Measurements from ENCODE around the gene C11orf97. TPM values are rescaled to one million over a fixed set of nuclear protein-coding genes. Genes with fewer than 3 reads are reported as not detected.

The C11orf97 gene
- total and polyA plus RNA-seq, 2 of the 13 experiments (the other 11 are each of a cell fraction or from before 2014, with no cell fraction given), result 0.35 TPM; not detected in 1

DNA sequence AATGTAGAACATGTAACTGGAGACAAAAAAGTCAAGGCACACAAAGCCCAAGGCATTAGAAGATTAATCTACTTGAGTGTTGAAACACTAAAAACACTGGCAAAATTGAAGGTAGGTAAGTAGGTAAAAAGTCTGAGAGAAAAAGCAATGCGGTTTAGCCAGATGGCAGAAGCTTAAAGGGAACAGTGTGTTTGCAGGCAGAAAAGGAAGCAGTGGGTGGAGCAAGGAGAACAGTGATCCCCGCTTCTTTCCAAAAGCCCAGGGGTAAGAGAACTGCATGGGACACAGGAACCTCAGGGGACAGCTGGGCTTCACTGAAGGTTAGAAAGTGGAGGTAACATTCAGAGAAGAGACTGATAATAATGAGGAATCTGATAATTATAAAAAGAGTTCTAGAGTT, 34.6 kb upstream of the C11orf97 start:
- FAIRE-seq, result no peak
- in situ Hi-C loops (cut with HindIII; ENCODE audit: extremely low pct_ligation_motif_present, low pct_unique_long_range_greater_than_20kb) (no loop called here), intact Hi-C loops (cut with micrococcal nuclease; ENCODE audit: unreplicated experiment) (no loop called here)
- no peak for DNase-seq (ENCODE audit: low spot score)
- no TSS peak for BruUV-seq (replicated peaks)
- no peak overlapping the region for H3K27ac ChIP-seq (ENCODE audit: extremely low read length, insufficient read depth, low read length)
- peaks cover 3 to 31% of the 10 kb centered on the region in 2 experiments for H3K36me3 ChIP-seq (replicated peaks in 1 of 2; ENCODE audit: control insufficient read depth in 1 of 2, insufficient read depth in 2 of 2, low read length in 2 of 2)
- 98% methylated on average over 2 of the region's 2 CpGs for WGBS (ENCODE audit: low lambda C conversion rate)
- H3K9me3 ChIP-seq (ENCODE audit: low read length), result no peaks in the 10 kb centered on the region
- H3K4me2 ChIP-seq (ENCODE audit: low read depth, low read length), result no peak overlapping the region
- ChIA-PET POLR2A (no interaction called here), CTCF (ENCODE audit: low intra/inter-chr PET ratio, low total read pairs) (no interaction called here)
- no peaks in the 10 kb centered on the region for H4K20me1 ChIP-seq (ENCODE audit: insufficient read depth, low read length)
- no peak for ATAC-seq
- H3K4me3 ChIP-seq (replicated peaks in 1 of 3; ENCODE audit: insufficient read depth in 1 of 3, low read depth in 2 of 3, low read length in 3 of 3), result no peak overlapping the region
- H3K9ac ChIP-seq (ENCODE audit: insufficient read depth, low read depth, low read length), result no peak overlapping the region
- TF ChIP-seq ZNF451 (CRISPR knock-in tag; IDR thresholded peaks at IDR 0.05), result no peak
- TF ChIP-seq ZNF256 (CRISPR knock-in tag; conservative IDR thresholded peaks at IDR 0.05), result no peak
- no peak for TF ChIP-seq NR0B2 (CRISPR knock-in tag; IDR thresholded peaks at IDR 0.05)
- TF ChIP-seq PRMT3 (CRISPR knock-in tag; IDR thresholded peaks at IDR 0.05; ENCODE audit: borderline replicate concordance, low read depth), result no peak
- TF ChIP-seq HNF4A (CRISPR knock-in tag; IDR thresholded peaks at IDR 0.05), result no peak
- TF ChIP-seq ZKSCAN5 (CRISPR knock-in tag; IDR thresholded peaks at IDR 0.05), result no peak
- TF ChIP-seq, protein P1, sequence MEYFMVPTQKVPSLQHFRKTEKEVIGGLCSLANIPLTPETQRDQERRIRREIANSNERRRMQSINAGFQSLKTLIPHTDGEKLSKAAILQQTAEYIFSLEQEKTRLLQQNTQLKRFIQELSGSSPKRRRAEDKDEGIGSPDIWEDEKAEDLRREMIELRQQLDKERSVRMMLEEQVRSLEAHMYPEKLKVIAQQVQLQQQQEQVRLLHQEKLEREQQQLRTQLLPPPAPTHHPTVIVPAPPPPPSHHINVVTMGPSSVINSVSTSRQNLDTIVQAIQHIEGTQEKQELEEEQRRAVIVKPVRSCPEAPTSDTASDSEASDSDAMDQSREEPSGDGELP (IDR thresholded peaks at IDR 0.05; ENCODE audit: borderline replicate concordance, low read depth), result no peak
- H3K79me2 ChIP-seq (ENCODE audit: insufficient read depth, low read length), result no peaks in the 10 kb centered on the region
- H3K27me3 ChIP-seq (ENCODE audit: control insufficient read depth in 1 of 2, insufficient read depth in 2 of 2, low read length in 2 of 2), result no peaks in the 10 kb centered on the region
- no peaks in the 10 kb centered on the region for H3K4me1 ChIP-seq (ENCODE audit: insufficient read depth, low read length)
- H2AFZ ChIP-seq (ENCODE audit: low read length), result no peak overlapping the region

GRCh38 chr11:94481342-94481741, 30.9 kb upstream of the C11orf97 start:
- no peaks in the 10 kb centered on the region for H3K4me1 ChIP-seq (ENCODE audit: insufficient read depth, low read length)
- no peak overlapping the region for H3K27ac ChIP-seq (ENCODE audit: extremely low read length, insufficient read depth, low read length)
- in situ Hi-C loops (cut with HindIII; ENCODE audit: extremely low pct_ligation_motif_present, low pct_unique_long_range_greater_than_20kb) (no loop called here), intact Hi-C loops (cut with micrococcal nuclease; ENCODE audit: unreplicated experiment) (no loop called here)
- H3K36me3 ChIP-seq (replicated peaks in 1 of 2; ENCODE audit: control insufficient read depth in 1 of 2, insufficient read depth in 2 of 2, low read length in 2 of 2), result peaks cover 6 to 35% of the 10 kb centered on the region in 2 experiments
- H3K4me2 ChIP-seq (ENCODE audit: low read depth, low read length), result no peak overlapping the region
- no peaks in the 10 kb centered on the region for H3K27me3 ChIP-seq (ENCODE audit: control insufficient read depth in 1 of 2, insufficient read depth in 2 of 2, low read length in 2 of 2)
- no peak overlapping the region for H2AFZ ChIP-seq (ENCODE audit: low read length)
- no peak overlapping the region for H3K9ac ChIP-seq (ENCODE audit: insufficient read depth, low read depth, low read length)
- ChIA-PET CTCF (ENCODE audit: low intra/inter-chr PET ratio, low total read pairs) (no interaction called here), POLR2A (no interaction called here)
- no peak overlapping the region for H3K4me3 ChIP-seq (replicated peaks in 1 of 3; ENCODE audit: insufficient read depth in 1 of 3, low read depth in 2 of 3, low read length in 3 of 3)
- no peaks in the 10 kb centered on the region for H4K20me1 ChIP-seq (ENCODE audit: insufficient read depth, low read length)
- no peak for FAIRE-seq
- no peaks in the 10 kb centered on the region for H3K9me3 ChIP-seq (ENCODE audit: low read length)
- ATAC-seq, result no peak
- no peak for DNase-seq (ENCODE audit: low spot score)
- no TSS peak for BruUV-seq (replicated peaks)
- H3K79me2 ChIP-seq (ENCODE audit: insufficient read depth, low read length), result no peaks in the 10 kb centered on the region
- TF ChIP-seq E2F5 (CRISPR knock-in tag; conservative IDR thresholded peaks at IDR 0.05) (no peak), ZSCAN22 (CRISPR knock-in tag; IDR thresholded peaks at IDR 0.05) (no peak), TAF1 (CRISPR knock-in tag; IDR thresholded peaks at IDR 0.05) (no peak), ZNF3 (CRISPR knock-in tag; IDR thresholded peaks at IDR 0.05) (no peak), GMEB2 (CRISPR knock-in tag; IDR thresholded peaks at IDR 0.05; ENCODE audit: low read depth) (no peak), ZNF607 (CRISPR knock-in tag; IDR thresholded peaks at IDR 0.05; ENCODE audit: borderline replicate concordance) (no peak), FOXK2 (IDR thresholded peaks at IDR 0.05) (no peak), PATZ1 (CRISPR knock-in tag; IDR thresholded peaks at IDR 0.05) (no peak)

Measured in HepG2 (cell line).